ENCODE measurements around the gene MRPL23.

DNA sequence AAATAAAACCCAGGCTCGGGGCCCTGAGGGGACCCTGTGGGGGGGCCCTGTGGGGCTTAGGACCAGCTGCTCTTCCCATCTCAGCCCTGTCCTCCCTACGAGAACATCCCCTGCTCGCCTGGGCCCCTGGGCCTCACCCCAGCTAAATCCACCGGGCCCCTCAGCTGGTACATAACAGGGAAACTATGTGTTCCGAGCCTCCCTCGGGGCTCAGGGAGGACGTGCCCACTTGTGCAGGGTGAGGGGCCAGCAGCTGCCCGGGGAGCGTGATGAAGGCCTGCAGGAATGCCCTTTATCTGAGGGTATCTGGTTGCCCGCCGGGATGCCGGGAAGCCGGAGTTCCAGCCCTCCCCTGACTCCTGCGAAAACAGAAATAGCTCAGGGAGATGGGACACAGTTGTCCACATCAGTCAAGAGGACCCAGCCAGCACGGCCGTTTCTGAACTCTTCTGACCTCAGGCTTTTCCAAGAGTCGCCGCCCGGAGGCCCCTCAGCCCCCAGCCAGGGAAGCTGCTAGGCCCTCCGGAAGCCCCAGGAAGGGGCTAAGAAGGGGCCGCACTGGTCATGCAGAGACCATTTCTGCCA lies 20.6 kb downstream of the MRPL23 start:
- TF ChIP-seq, protein P1, sequence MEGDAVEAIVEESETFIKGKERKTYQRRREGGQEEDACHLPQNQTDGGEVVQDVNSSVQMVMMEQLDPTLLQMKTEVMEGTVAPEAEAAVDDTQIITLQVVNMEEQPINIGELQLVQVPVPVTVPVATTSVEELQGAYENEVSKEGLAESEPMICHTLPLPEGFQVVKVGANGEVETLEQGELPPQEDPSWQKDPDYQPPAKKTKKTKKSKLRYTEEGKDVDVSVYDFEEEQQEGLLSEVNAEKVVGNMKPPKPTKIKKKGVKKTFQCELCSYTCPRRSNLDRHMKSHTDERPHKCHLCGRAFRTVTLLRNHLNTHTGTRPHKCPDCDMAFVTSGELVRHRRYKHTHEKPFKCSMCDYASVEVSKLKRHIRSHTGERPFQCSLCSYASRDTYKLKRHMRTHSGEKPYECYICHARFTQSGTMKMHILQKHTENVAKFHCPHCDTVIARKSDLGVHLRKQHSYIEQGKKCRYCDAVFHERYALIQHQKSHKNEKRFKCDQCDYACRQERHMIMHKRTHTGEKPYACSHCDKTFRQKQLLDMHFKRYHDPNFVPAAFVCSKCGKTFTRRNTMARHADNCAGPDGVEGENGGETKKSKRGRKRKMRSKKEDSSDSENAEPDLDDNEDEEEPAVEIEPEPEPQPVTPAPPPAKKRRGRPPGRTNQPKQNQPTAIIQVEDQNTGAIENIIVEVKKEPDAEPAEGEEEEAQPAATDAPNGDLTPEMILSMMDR (conservative IDR thresholded peaks at IDR 0.05 in 1 of 2, IDR thresholded peaks at IDR 0.05 in 1 of 2; ENCODE audit: extremely low read depth in 1 of 2, insufficient read depth in 1 of 2, low read depth in 1 of 2, low read length in 2 of 2), result no peak
- TF ChIP-seq EZH2 (IDR thresholded peaks at IDR 0.05; ENCODE audit: borderline replicate concordance, low read length), result no peak

All from mammary epithelial cell (primary cell).